CD4-positive, alpha-beta memory T cell (primary cell): ENCODE results near the gene SAMD4A. TPM values are rescaled to one million over a fixed set of nuclear protein-coding genes. Genes with fewer than 3 reads are reported as not detected.

Experiments used
- CTCF ChIA-PET: fragments of 350-600 bp; sonication (Branson Sonifier 250); formaldehyde crosslinking; loops from one replicate; lab custom pipeline; 2021; ENCODE audit warnings: inconsistent platforms; ENCODE audit not compliant: partially characterized antibody; lab: Charles Lee
- POLR2A ChIA-PET: fragments of 350-600 bp; sonication (Branson Sonifier 250); formaldehyde crosslinking; loops from one replicate; lab custom pipeline; 2021; ENCODE audit not compliant: partially characterized antibody; lab: Charles Lee
- DNase-seq, 5 donors: peaks; one replicate each; pipeline versions ENCODE4 v3.0.0 to v3.0.0-alpha.2; 2020 to 2022; ENCODE audit warnings: mixed read lengths in 1 of 5
- H3K27ac ChIP-seq: one replicate; pipeline ENCODE4 v1.7.0; 2013; ENCODE audit warnings: low read depth, low read length
- H3K27me3 ChIP-seq: 2 replicates; pipeline ENCODE4 v1.7.0; 2013; ENCODE audit warnings: mild to moderate bottlenecking, low read length, moderate library complexity; ENCODE audit not compliant: insufficient read depth
- H3K36me3 ChIP-seq: 2 replicates; pipeline ENCODE4 v1.7.0; 2013; ENCODE audit warnings: mild to moderate bottlenecking, low read length, moderate library complexity; ENCODE audit not compliant: insufficient read depth
- H3K4me1 ChIP-seq: 2 replicates; pipeline ENCODE4 v1.7.0; 2013; ENCODE audit warnings: mild to moderate bottlenecking, low read length, moderate library complexity; ENCODE audit not compliant: insufficient read depth
- H3K4me3 ChIP-seq, 2 donors: one replicate each; pipeline ENCODE4 v1.7.0; 2013; ENCODE audit warnings: low read length in 2 of 2, mild to moderate bottlenecking in 1 of 2
- H3K9me3 ChIP-seq, 2 donors: one replicate each; pipeline ENCODE4 v1.7.0; 2013; ENCODE audit warnings: low read length in 2 of 2, control low read depth in 1 of 2; ENCODE audit not compliant: control insufficient read depth in 1 of 2
- H3K27ac Mint-ChIP-seq, 7 donors: one replicate each; pipeline ENCODE4 v1.8.0; 2020 to 2021; ENCODE audit warnings: mixed read lengths in 7 of 7, mild to moderate bottlenecking in 6 of 7, inconsistent platforms in 3 of 7, moderate library complexity in 3 of 7
- H3K27me3 Mint-ChIP-seq, 2 donors: one replicate each; pipeline ENCODE4 v1.8.0; 2020 to 2021; ENCODE audit warnings: mixed read lengths in 2 of 2
- H3K36me3 Mint-ChIP-seq, 2 donors: one replicate each; pipeline ENCODE4 v1.8.0; 2020 to 2021; ENCODE audit warnings: mixed read lengths in 2 of 2, inconsistent platforms in 1 of 2, mild to moderate bottlenecking in 1 of 2
- H3K4me1 Mint-ChIP-seq, 4 donors: one replicate each; pipeline ENCODE4 v1.8.0; 2020 to 2021; ENCODE audit warnings: mixed read lengths in 4 of 4, mild to moderate bottlenecking in 1 of 4
- H3K4me3 Mint-ChIP-seq, 8 donors: one replicate each; pipeline ENCODE4 v1.8.0; 2020 to 2021; ENCODE audit warnings: mixed read lengths in 8 of 8, mild to moderate bottlenecking in 7 of 8, moderate library complexity in 6 of 8, inconsistent platforms in 3 of 8
- H3K9me3 Mint-ChIP-seq, 8 donors: one replicate each; pipeline ENCODE4 v1.8.0; 2020 to 2021; ENCODE audit warnings: mixed read lengths in 8 of 8, mild to moderate bottlenecking in 5 of 8, inconsistent platforms in 3 of 8, moderate library complexity in 1 of 8
- intact Hi-C: fragments of 100-400 bp; cut with micrococcal nuclease; formaldehyde crosslinking; loops from one replicate; pipeline ENCODE4 v1.15.1; 2023
- polyA plus RNA-seq, 2 donors: library from polyadenylated mRNA; unstranded; fragments of 300-500 nt; fragmentation: Illumina TruSeq; gene quantifications; one replicate each; pipeline ENCODE4 v1.2.3, GENCODE V29; 2021
- total RNA-seq, 2 experiments: library from RNA; stranded (reverse); gene quantifications; one replicate each; pipeline ENCODE4 v1.2.3, GENCODE V29; 2021

The SAMD4A gene
- total and polyA plus RNA-seq, 4 experiments from 2014 or later: 0.72 to 1.4 (median 0.93) TPM; not detected in 1

DNA sequence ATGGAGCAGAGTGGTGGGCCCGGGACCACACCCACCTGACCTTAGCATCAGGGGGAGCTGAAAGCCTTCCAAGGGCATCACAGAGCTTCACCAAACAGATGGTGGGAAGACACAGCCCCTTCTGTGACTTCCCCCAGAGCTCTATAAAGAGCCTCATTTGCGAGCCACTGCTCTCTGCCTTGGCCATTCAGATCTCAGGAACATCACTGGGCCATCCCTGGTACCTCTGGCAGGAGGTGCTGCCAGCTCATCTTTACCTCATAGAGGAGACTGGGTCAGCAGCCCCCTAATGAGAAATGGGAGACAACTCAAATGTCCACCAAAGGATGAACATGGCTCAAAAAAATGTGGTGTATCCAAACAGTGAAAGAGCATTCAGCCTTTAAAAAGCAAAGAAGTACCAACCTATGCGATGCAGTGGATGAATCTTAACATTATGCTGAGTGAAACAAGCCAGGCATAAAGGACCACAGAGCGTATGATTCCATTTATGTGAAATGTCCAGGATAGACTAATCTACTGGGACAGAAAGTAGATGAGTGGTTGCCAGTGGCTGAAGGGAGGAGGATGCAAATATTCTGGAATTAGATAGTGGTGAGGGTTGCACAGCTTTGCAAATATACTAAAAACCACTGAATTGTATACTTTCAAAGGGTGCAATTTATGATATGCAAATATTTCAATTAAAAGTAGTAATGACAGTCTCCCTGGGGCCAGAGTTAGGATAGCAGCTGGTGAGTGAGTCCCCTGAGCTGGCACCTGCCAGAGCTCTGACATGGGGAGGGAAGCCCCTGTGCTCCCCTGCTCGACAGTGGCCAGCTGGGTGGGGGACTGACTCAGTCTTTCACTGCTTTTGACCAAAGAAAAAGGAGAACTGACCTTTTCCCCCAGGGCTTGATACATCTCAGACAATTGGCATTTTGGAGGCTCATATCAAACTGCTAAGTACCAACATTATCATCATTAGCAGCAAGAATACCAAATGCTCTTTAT lies 219.1 kb downstream of the SAMD4A start:
- Mint-ChIP-seq H3K9me3 (no peaks in the 10 kb centered on the region), H3K27ac (peak overlapping the region in 1 of 7 donors; percentile 13), H3K4me3 (no peak overlapping the region), H3K27me3 (no peaks in the 10 kb centered on the region), H3K36me3 (no peaks in the 10 kb centered on the region), H3K4me1 (no peaks in the 10 kb centered on the region)
- Histone ChIP-seq H3K9me3 (no peaks in the 10 kb centered on the region), H3K36me3 (no peaks in the 10 kb centered on the region), H3K4me1 (no peaks in the 10 kb centered on the region), H3K27me3 (no peaks in the 10 kb centered on the region), H3K27ac (no peak overlapping the region), H3K4me3 (no peak overlapping the region)
- intact Hi-C loops: no loop called here
- no peak for DNase-seq
- POLR2A ChIA-PET: no interaction called here
- CTCF ChIA-PET: interaction anchor here (0.8 to 4.8 kb wide), 2 partner anchors 10 to 11 kb away, joined by 3 to 27 read pairs; no protein-coding TSS in a partner anchor

DNA sequence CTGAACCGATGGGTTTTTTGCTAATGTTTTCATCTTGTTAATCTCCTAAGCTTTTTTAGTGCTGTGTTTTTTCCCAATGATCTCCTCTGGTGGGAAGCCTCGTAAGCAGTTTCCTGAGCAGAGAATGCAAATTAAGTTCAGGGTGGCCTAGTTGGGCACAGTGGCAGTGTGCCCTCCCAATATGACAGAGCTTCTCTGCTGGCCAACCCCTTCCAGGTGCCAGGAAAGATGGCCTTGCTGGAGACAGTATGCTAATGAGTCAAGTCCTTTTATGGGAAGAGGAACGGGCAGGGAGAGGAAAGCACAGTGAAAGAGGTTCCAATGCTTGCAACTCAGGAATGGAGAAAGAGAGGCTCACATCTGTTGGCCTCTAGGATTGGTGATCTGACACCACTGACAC lies 219.9 kb downstream of the SAMD4A start:
- ChIA-PET CTCF (interaction anchor here (4.8 kb wide), 1 partner anchor 12 kb away, joined by 27 read pairs; no protein-coding TSS in a partner anchor), POLR2A (no interaction called here)
- Histone ChIP-seq H3K27ac (no peak overlapping the region), H3K4me3 (no peak overlapping the region), H3K27me3 (no peaks in the 10 kb centered on the region), H3K4me1 (no peaks in the 10 kb centered on the region), H3K36me3 (no peaks in the 10 kb centered on the region), H3K9me3 (no peaks in the 10 kb centered on the region)
- H3K9me3 Mint-ChIP-seq: no peaks in the 10 kb centered on the region
- H3K36me3 Mint-ChIP-seq: no peaks in the 10 kb centered on the region
- no peaks in the 10 kb centered on the region for H3K27me3 Mint-ChIP-seq
- intact Hi-C loops: no loop called here
- H3K4me3 Mint-ChIP-seq: no peak overlapping the region
- H3K27ac Mint-ChIP-seq: peak overlapping the region in 1 of 7 donors; percentile 66
- DNase-seq: no peak
- no peaks in the 10 kb centered on the region for H3K4me1 Mint-ChIP-seq

DNA sequence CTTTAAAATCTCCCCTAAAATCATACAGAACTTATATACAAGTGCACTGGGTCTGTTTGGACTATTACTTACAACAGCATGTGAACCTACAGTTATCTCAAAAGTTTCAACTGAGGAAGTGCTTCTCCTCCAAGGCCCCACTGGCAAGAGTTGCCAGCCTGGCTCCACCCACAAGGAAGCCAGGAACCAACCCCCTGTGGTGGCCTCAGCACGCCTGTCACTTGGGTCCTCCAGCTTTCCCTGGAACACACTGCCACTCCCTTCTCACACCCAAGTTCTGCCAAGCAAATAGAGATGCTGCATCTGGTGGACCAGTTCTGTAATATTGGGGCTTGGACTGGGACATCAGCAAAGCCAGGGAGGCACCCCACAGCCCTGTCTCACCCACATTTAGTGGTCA lies 220.3 kb downstream of the SAMD4A start:
- no peaks in the 10 kb centered on the region for H3K36me3 ChIP-seq
- Mint-ChIP-seq H3K4me3 (no peak overlapping the region), H3K9me3 (no peaks in the 10 kb centered on the region), H3K4me1 (no peaks in the 10 kb centered on the region), H3K36me3 (no peaks in the 10 kb centered on the region), H3K27me3 (no peaks in the 10 kb centered on the region), H3K27ac (peak overlapping the region in 1 of 7 donors; percentile 66)
- no peak overlapping the region for H3K4me3 ChIP-seq
- intact Hi-C loops: no loop called here
- H3K9me3 ChIP-seq: no peaks in the 10 kb centered on the region
- CTCF ChIA-PET: interaction anchor here (0.7 to 4.8 kb wide), 2 partner anchors 13 to 26 kb away, joined by 3 to 27 read pairs; no protein-coding TSS in a partner anchor
- no peaks in the 10 kb centered on the region for H3K27me3 ChIP-seq
- no peak overlapping the region for H3K27ac ChIP-seq
- no peaks in the 10 kb centered on the region for H3K4me1 ChIP-seq
- POLR2A ChIA-PET: no interaction called here
- no peak for DNase-seq

DNA sequence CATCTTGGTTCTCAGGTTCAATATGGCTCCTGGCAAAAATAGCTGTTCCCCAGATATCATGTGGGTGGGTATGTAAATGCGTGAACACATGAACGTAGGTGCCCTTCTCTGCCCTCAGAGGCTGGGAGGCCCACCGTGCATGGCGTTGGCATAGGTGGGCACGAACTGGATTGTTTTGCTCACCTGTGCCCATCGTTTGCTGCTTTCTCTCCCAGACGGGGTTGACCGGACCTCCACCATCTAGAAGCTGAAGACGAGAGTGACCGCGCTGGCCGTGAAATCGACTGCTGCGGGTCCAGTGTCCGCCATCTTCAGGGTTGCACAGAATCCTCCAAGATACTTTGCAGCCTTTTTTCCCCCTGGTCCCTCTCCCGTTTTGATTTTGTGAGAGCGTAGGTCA lies 221.8 kb downstream of the SAMD4A start:
- H3K36me3 Mint-ChIP-seq: no peaks in the 10 kb centered on the region
- H3K27me3 ChIP-seq: no peaks in the 10 kb centered on the region

DNA sequence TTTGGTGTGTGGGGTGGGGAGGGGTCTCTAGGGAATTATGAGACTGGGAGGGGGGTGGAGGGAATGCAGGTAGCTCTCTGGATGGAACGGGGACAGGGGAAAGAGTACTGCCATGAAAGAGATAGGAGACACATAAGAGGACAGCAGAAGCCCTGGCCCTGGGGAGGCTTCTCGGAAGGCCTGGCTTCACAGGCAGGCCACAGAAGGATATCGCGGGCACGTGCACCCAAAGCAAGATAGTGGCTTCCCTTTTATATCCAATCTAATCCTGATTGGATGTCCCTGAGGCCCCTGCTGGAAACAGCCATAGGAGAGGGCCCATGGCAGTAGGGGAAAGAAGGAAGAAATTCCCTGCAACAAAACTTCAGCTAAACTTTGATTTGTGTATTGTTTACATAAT lies 222.2 kb downstream of the SAMD4A start:
- Histone ChIP-seq H3K27me3 (no peaks in the 10 kb centered on the region), H3K36me3 (no peaks in the 10 kb centered on the region), H3K27ac (no peak overlapping the region), H3K4me1 (no peaks in the 10 kb centered on the region), H3K9me3 (no peaks in the 10 kb centered on the region), H3K4me3 (no peak overlapping the region)
- no peak for DNase-seq
- POLR2A ChIA-PET: no interaction called here
- H3K27ac Mint-ChIP-seq: peak overlapping the region in 1 of 7 donors; percentile 39
- intact Hi-C loops: no loop called here
- CTCF ChIA-PET: interaction anchor here (0.5 kb wide), 1 partner anchor 17 kb away, joined by 3 read pairs; no protein-coding TSS in a partner anchor
- H3K4me1 Mint-ChIP-seq: no peaks in the 10 kb centered on the region
- peaks cover 0 to under 1% of the 10 kb centered on the region in 2 donors for H3K27me3 Mint-ChIP-seq
- no peak overlapping the region for H3K4me3 Mint-ChIP-seq
- no peaks in the 10 kb centered on the region for H3K36me3 Mint-ChIP-seq
- no peaks in the 10 kb centered on the region for H3K9me3 Mint-ChIP-seq

More for the DNA sequence above, 221.8 kb downstream of the SAMD4A start:
- H3K9me3 Mint-ChIP-seq: no peaks in the 10 kb centered on the region
- H3K4me1 Mint-ChIP-seq: no peaks in the 10 kb centered on the region
- no peaks in the 10 kb centered on the region for H3K27me3 Mint-ChIP-seq
- H3K4me3 Mint-ChIP-seq: no peak overlapping the region
- no peaks in the 10 kb centered on the region for H3K9me3 ChIP-seq
- no peaks in the 10 kb centered on the region for H3K36me3 ChIP-seq
- intact Hi-C loops: no loop called here
- no peak overlapping the region for H3K4me3 ChIP-seq
- no peak overlapping the region for H3K27ac Mint-ChIP-seq
- CTCF ChIA-PET: interaction anchor here (0.5 kb wide), 1 partner anchor 17 kb away, joined by 3 read pairs; no protein-coding TSS in a partner anchor
- no peaks in the 10 kb centered on the region for H3K4me1 ChIP-seq
- POLR2A ChIA-PET: no interaction called here
- no peak for DNase-seq
- no peak overlapping the region for H3K27ac ChIP-seq

DNA sequence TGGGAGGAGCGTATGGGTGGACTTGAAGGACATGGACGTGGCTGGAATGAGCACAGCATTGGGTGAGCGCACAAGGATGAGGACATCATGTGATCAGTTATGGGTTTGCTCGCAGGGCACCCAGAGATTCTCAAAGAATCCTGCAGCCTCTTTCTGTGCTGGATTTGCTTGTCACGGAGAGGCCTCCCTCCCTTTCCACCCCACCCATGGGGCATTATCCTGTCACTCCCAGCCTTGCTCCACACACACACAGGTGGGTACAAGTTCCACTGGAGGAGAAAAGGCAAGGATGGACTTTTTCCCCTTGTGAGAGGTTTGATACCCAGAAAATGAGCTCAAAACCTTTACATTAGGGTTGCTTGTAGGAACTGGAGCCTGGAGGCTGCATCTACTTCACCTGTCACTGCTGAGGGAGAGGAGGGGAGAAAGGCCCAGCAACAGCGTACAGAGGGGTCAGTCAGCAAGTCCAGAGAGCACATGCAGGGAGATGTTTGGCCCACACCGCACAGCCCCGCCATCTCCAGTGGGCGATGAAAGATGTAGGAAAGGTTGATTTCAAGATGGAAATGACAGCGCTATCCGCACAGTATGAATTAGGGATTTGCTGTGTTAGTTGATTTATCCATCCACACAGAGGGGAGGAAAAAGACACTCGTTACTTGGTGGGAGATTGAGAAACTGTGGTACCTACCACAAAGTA lies 223.0 kb downstream of the SAMD4A start:
- no peak overlapping the region for H3K4me3 ChIP-seq
- no peak for DNase-seq
- no peaks in the 10 kb centered on the region for H3K4me1 Mint-ChIP-seq
- POLR2A ChIA-PET: no interaction called here
- H3K36me3 ChIP-seq: no peaks in the 10 kb centered on the region
- H3K27ac Mint-ChIP-seq: peak overlapping the region in 1 of 7 donors; percentile 31
- H3K9me3 Mint-ChIP-seq: peaks cover 0 to 7% (median 2%) of the 10 kb centered on the region in 8 donors
- no peaks in the 10 kb centered on the region for H3K4me1 ChIP-seq
- no peaks in the 10 kb centered on the region for H3K27me3 ChIP-seq
- H3K9me3 ChIP-seq: no peaks in the 10 kb centered on the region
- H3K27ac ChIP-seq: no peak overlapping the region
- H3K36me3 Mint-ChIP-seq: no peaks in the 10 kb centered on the region
- H3K4me3 Mint-ChIP-seq: no peak overlapping the region
- CTCF ChIA-PET: no interaction called here
- H3K27me3 Mint-ChIP-seq: peaks cover 0 to 3% of the 10 kb centered on the region in 2 donors
- intact Hi-C loops: no loop called here

DNA sequence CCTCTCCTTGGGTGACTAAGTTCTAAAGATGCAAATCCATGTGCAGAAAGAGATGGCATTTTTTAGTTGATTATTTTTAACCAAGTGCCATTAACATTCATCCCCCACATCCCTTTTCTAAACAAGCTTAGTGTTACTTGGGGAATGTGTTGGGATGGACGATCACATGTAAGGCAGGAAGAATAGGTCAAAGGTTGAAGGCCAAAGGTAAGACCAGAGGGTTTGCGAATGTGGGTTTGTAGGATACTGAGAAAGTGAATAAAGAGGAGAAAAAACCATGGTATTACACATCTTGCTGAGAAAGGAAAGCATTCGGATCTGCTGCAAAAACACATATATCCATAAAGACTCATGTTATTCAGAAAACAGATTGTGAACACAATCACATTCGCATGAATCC lies 224.1 kb downstream of the SAMD4A start:
- no peak overlapping the region for H3K4me3 Mint-ChIP-seq
- H3K4me3 ChIP-seq: no peak overlapping the region
- H3K9me3 Mint-ChIP-seq: peaks cover 0 to 15% (median 5%) of the 10 kb centered on the region in 8 donors
- no peaks in the 10 kb centered on the region for H3K27me3 ChIP-seq
- peaks cover 3 to 6% of the 10 kb centered on the region in 2 donors for H3K36me3 Mint-ChIP-seq
- H3K36me3 ChIP-seq: no peaks in the 10 kb centered on the region
- intact Hi-C loops: no loop called here
- no peaks in the 10 kb centered on the region for H3K4me1 Mint-ChIP-seq
- no peak overlapping the region for H3K27ac ChIP-seq
- ChIA-PET CTCF (interaction anchor here (0.6 to 1.0 kb wide), 2 partner anchors 17 to 305 kb away, joined by 3 read pairs; no protein-coding TSS in a partner anchor), POLR2A (interaction anchor here (0.7 kb wide), 1 partner anchor 254 kb away, joined by 3 read pairs; no protein-coding TSS in a partner anchor)
- no peaks in the 10 kb centered on the region for H3K9me3 ChIP-seq
- no peaks in the 10 kb centered on the region for H3K4me1 ChIP-seq
- DNase-seq: no peak
- peaks cover 0 to 3% of the 10 kb centered on the region in 2 donors for H3K27me3 Mint-ChIP-seq
- no peak overlapping the region for H3K27ac Mint-ChIP-seq
